MM.1S (cell line): ENCODE data around the gene DDX31.

Source experiments
- CTCF ChIP-seq: fragments of 300-600 bp; sonication (generic); IDR thresholded peaks from 2 replicates; pipeline ENCODE4 v1.5.1; 2016; ENCODE audit warnings: antibody characterized with exemption, low read length, mixed read lengths
- EZH2 ChIP-seq: fragments of 300-600 bp; sonication (generic); optimal IDR thresholded peaks from 2 replicates; pipeline ENCODE3; 2017; ENCODE audit warnings: low read depth, mild to moderate bottlenecking, antibody characterized with exemption, low read length, mixed read lengths

- no peak for TF ChIP-seq CTCF
- TF ChIP-seq EZH2 = no peak
Observed at GRCh38 chr9:132669698-132670456, at the start of gene DDX31.
